Aorta (tissue), 5 donors: ENCODE results near the gene GBA2. TPM values are rescaled to one million over a fixed set of nuclear protein-coding genes. Genes with fewer than 3 reads are reported as not detected.

Experiments used
- ATAC-seq: fragments of 200-7000 bp; cut with Tn5 transposase; one replicate; pipeline ENCODE4 v1.9.1; 2022; ENCODE audit warnings: moderate library complexity; ENCODE audit not compliant: low FRiP score
- DNase-seq, 2 donors: peaks; one replicate each; pipeline ENCODE4 v3.0.0-alpha.2; 2020
- H3K27ac ChIP-seq, 2 donors: one replicate each; pipeline ENCODE4 v1.5.1; 2013; ENCODE audit warnings: low read length in 2 of 2, mild to moderate bottlenecking in 2 of 2, moderate library complexity in 2 of 2, control low read depth in 1 of 2, inconsistent platforms in 1 of 2, low read depth in 1 of 2
- H3K27me3 ChIP-seq, 2 donors: one replicate each; pipeline ENCODE4 v1.6.1; 2013; ENCODE audit warnings: control low read depth in 1 of 2, low read length in 1 of 2, mild to moderate bottlenecking in 1 of 2, moderate library complexity in 1 of 2; ENCODE audit not compliant: insufficient read depth in 2 of 2, control insufficient read depth in 1 of 2
- H3K36me3 ChIP-seq, 2 donors: one replicate each; pipeline ENCODE4 v1.6.1; 2013; ENCODE audit warnings: control low read depth in 1 of 2, low read length in 1 of 2, mild to moderate bottlenecking in 1 of 2; ENCODE audit not compliant: insufficient read depth in 2 of 2, control insufficient read depth in 1 of 2
- H3K4me1 ChIP-seq, 2 donors: one replicate each; pipeline ENCODE4 v1.6.1; 2013; ENCODE audit warnings: low read length in 2 of 2, control low read depth in 1 of 2, mild to moderate bottlenecking in 1 of 2, moderate library complexity in 1 of 2; ENCODE audit not compliant: insufficient read depth in 2 of 2, control insufficient read depth in 1 of 2
- H3K4me3 ChIP-seq, 2 donors: one replicate each; pipeline ENCODE4 v1.5.1; 2013; ENCODE audit warnings: low read length in 2 of 2, control low read depth in 1 of 2, mild to moderate bottlenecking in 1 of 2
- H3K9me3 ChIP-seq: one replicate; pipeline ENCODE4 v1.6.1; 2013; ENCODE audit warnings: mild to moderate bottlenecking, low read length; ENCODE audit not compliant: control insufficient read depth
- WGBS, 2 donors: extraction: QIAGEN DNeasy Blood & Tissue Kit; methylation state at CpG; one replicate each; pipeline ENCODE4 v1.1.7; 2013; 5-methylcytosine and 5-hydroxymethylcytosine counted together
- intact Hi-C, 2 donors: fragments of 100-400 bp; cut with DNase I; formaldehyde crosslinking; loops; one replicate each; pipeline versions ENCODE4 v1.14.2 to v1.15.0; 2022
- polyA plus RNA-seq, 2 donors: library from polyadenylated mRNA; stranded (reverse); fragments of 200-250 nt; gene quantifications; one replicate each; pipeline ENCODE4 v1.2.3, GENCODE V29; 2013
- total RNA-seq, 2 donors: library from RNA; stranded (reverse); fragmentation: NEBNext Ultra II Directional; extraction: Animal tissue kit (Norgen Biotek cat#: 25700); gene quantifications; one replicate each; pipeline ENCODE4 v1.2.1, GENCODE V29; 2021
- donor health status: healthy with polysubstance abuse.
- donor health status: Bipolar disorder and iron deficiency.
- donor health status: DM: no; HTN: no; CAD: no.
- donor health status: DM: no; HTN: no; CAD: no.
- donor health status: DM: yes; HTN: yes; CAD: no.

GBA2 gene
- total and polyA plus RNA-seq, 4 donors: 18.5 to 122 (median 83.8) TPM

- no peak overlapping the region for H3K4me3 ChIP-seq
- no peak overlapping the region for H3K27ac ChIP-seq
- H3K4me1 ChIP-seq: no peaks in the 10 kb centered on the region
- no peaks in the 10 kb centered on the region for H3K36me3 ChIP-seq
- no peak for ATAC-seq
- no peak for DNase-seq
- H3K27me3 ChIP-seq: no peaks in the 10 kb centered on the region
- no peaks in the 10 kb centered on the region for H3K9me3 ChIP-seq
- intact Hi-C loops: no loop called here
- WGBS, 2 donors: 97% methylated on average over 4 of the region's 4 CpGs
Measured at GRCh38 chr9:35759795-35760194, 10.8 kb upstream of the GBA2 start.

GRCh38 chr9:35758475-35759050 lies 9.5 kb upstream of the GBA2 start:
- WGBS, 2 donors: 0 to 2% methylated on average over 3 of the region's 3 CpGs
- DNase-seq (no peak), ATAC-seq (peak; percentile 65)
- Histone ChIP-seq H3K27ac (peak overlapping the region in 1 of 2 donors; percentile 72), H3K4me3 (no peak overlapping the region), H3K4me1 (no peaks in the 10 kb centered on the region), H3K27me3 (no peaks in the 10 kb centered on the region), H3K36me3 (no peaks in the 10 kb centered on the region), H3K9me3 (no peaks in the 10 kb centered on the region)
- intact Hi-C loops: no loop called here

GRCh38 chr9:35757892-35758275 lies 8.9 kb upstream of the GBA2 start:
- Histone ChIP-seq H3K27me3 (no peaks in the 10 kb centered on the region), H3K27ac (peak overlapping the region in 1 of 2 donors; percentile 72), H3K4me1 (no peaks in the 10 kb centered on the region), H3K36me3 (peaks cover 0 to under 1% of the 10 kb centered on the region in 2 donors), H3K9me3 (no peaks in the 10 kb centered on the region), H3K4me3 (no peak overlapping the region)
- DNase-seq (no peak), ATAC-seq (no peak)
- intact Hi-C loops: no loop called here

- ATAC-seq (peak; percentile 68), DNase-seq (peak in 1 of 2 donors; percentile 60)
- Histone ChIP-seq H3K4me1 (no peaks in the 10 kb centered on the region), H3K9me3 (no peaks in the 10 kb centered on the region), H3K36me3 (peaks cover 0 to 5% of the 10 kb centered on the region in 2 donors), H3K4me3 (peak overlapping the region; percentile 31 to 52), H3K27me3 (no peaks in the 10 kb centered on the region), H3K27ac (peak overlapping the region; percentile 10 to 76)
- intact Hi-C loops: no loop called here
- WGBS, 2 donors: 1% methylated on average over 20 of the region's 20 CpGs
Measured at GRCh38 chr9:35757226-35757891, 8.3 kb upstream of the GBA2 start.

- ATAC-seq (peak; percentile 53), DNase-seq (peak; percentile 82 to 89)
- intact Hi-C loops: no loop called here
- H3K36me3 ChIP-seq: peaks cover 0 to 8% of the 10 kb centered on the region in 2 donors
- H3K4me1 ChIP-seq: no peaks in the 10 kb centered on the region
- no peaks in the 10 kb centered on the region for H3K9me3 ChIP-seq
- 8 to 9% methylated on average over 46 to 48 of the region's 48 CpGs for WGBS, 2 donors
- peak overlapping the region; percentile 31 to 52 for H3K4me3 ChIP-seq
- H3K27me3 ChIP-seq: no peaks in the 10 kb centered on the region
- H3K27ac ChIP-seq: peak overlapping the region; percentile 10 to 76
Measured at GRCh38 chr9:35756275-35757225, 7.5 kb upstream of the GBA2 start.

GRCh38 chr9:35755071-35755470 lies 6.0 kb upstream of the GBA2 start:
- no peak overlapping the region for H3K4me3 ChIP-seq
- intact Hi-C loops: no loop called here
- no peak overlapping the region for H3K27ac ChIP-seq
- no peak for ATAC-seq
- no peak for DNase-seq
- WGBS, 2 donors: 90 to 95% methylated on average over 4 of the region's 4 CpGs
- peaks cover 0 to 8% of the 10 kb centered on the region in 2 donors for H3K36me3 ChIP-seq
- no peaks in the 10 kb centered on the region for H3K4me1 ChIP-seq
- no peaks in the 10 kb centered on the region for H3K9me3 ChIP-seq
- no peaks in the 10 kb centered on the region for H3K27me3 ChIP-seq

GRCh38 chr9:35754264-35754663 lies 5.2 kb upstream of the GBA2 start, which contains the start of gene MSMP:
MSMP (minus strand) TSS chr9:35754276; CDS start chr9:35754129, 147 bp downstream.
- H3K4me1 ChIP-seq: no peaks in the 10 kb centered on the region
- 15 to 29% methylated on average over 3 of the region's 3 CpGs for WGBS, 2 donors
- DNase-seq (no peak), ATAC-seq (no peak)
- no peak within 1 kb of the TSS for H3K27ac ChIP-seq
- H3K27me3 ChIP-seq: no peaks in the 10 kb centered on the region
- H3K4me3 ChIP-seq: no peak within 1 kb of the TSS
- intact Hi-C loops: no loop called here
- peaks cover 0 to 8% of the 10 kb centered on the region in 2 donors for H3K36me3 ChIP-seq
- no peaks in the 10 kb centered on the region for H3K9me3 ChIP-seq

GRCh38 chr9:35753466-35753865 lies 4.4 kb upstream of the GBA2 start:
- no peaks in the 10 kb centered on the region for H3K9me3 ChIP-seq
- peaks cover 0 to 8% of the 10 kb centered on the region in 2 donors for H3K36me3 ChIP-seq
- H3K4me3 ChIP-seq: no peak overlapping the region
- no peaks in the 10 kb centered on the region for H3K4me1 ChIP-seq
- DNase-seq (no peak), ATAC-seq (no peak)
- no peaks in the 10 kb centered on the region for H3K27me3 ChIP-seq
- intact Hi-C loops: no loop called here
- H3K27ac ChIP-seq: no peak overlapping the region
- whole genome bisulfite sequencing, 2 donors: 79 to 87% methylated on average over 5 of the region's 5 CpGs
